ENCODE measurements around the gene ODAD3.
"Not testable (repeated sequence)": the region's sequence is repeated elsewhere in the genome, so short reads cannot be mapped to it uniquely, and the experiment has no call there.

The ODAD3 gene

DNA sequence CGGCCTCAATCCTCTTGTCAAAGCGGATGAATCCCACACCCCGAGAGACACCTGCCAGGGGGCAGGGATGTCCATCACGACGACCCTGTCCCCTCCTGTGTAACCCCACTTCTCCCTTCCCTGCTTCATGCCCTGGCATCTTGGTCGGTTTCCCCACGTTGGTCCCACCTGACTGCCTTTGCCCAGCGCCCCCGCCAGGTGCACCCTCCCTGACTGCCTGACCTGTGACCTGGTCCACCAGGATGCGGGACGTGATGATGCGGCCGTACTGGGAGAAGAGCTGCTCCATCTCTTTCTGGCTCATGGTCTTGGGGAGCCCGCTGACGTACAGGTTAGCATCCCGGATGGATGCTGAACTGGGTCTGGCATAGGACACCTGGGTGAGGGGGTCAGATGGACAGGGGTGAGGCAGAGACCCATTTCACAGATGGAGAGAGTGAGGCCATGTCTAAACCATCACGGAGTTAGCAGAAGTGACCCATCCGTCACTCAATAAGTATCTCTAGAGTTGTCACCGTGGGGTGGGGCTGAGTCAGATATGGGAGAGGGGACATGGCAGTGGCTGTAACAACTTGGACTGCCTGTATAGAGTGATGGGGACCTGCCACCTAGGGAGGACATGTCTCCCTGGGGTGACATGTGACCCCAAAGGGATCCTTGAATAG lies 23.4 kb upstream of the ODAD3 start:
- DNase-seq (ENCODE audit: extremely low spot score), result no peak
- TF ChIP-seq, protein P1, sequence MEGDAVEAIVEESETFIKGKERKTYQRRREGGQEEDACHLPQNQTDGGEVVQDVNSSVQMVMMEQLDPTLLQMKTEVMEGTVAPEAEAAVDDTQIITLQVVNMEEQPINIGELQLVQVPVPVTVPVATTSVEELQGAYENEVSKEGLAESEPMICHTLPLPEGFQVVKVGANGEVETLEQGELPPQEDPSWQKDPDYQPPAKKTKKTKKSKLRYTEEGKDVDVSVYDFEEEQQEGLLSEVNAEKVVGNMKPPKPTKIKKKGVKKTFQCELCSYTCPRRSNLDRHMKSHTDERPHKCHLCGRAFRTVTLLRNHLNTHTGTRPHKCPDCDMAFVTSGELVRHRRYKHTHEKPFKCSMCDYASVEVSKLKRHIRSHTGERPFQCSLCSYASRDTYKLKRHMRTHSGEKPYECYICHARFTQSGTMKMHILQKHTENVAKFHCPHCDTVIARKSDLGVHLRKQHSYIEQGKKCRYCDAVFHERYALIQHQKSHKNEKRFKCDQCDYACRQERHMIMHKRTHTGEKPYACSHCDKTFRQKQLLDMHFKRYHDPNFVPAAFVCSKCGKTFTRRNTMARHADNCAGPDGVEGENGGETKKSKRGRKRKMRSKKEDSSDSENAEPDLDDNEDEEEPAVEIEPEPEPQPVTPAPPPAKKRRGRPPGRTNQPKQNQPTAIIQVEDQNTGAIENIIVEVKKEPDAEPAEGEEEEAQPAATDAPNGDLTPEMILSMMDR (IDR thresholded peaks at IDR 0.05; ENCODE audit: control extremely low read depth, extremely low read depth, low read depth, missing control alignments), result no peak
- ChIA-PET POLR2A (interaction anchor here (0.6 to 1.1 kb wide), 2 partner anchors 24 to 83 kb away, joined by 3 to 4 read pairs; no protein-coding TSS in a partner anchor), CTCF (interaction anchor here (0.9 to 1.7 kb wide), 2 partner anchors 24 to 75 kb away, joined by 3 to 6 read pairs; no protein-coding TSS in a partner anchor)

DNA sequence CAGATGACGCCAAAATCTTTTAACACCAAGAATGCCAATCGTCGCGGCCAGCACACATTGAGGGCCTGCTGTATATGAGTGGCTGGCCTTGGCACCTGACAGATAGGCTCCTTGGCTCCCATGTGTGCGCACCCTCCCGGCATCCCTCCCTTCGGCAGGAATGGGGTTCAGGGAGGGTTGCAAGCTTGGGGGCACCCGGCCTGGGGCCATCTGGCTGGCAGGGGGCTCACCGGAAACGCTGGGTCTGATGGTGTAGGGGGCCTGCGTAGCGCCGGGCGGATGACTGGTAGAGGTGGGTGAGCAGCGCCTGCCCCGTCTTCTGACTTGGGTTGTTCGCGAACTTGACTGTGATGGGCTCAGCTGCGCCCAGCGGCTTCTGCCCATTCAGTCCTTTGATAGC lies 22.9 kb upstream of the ODAD3 start:
- TF ChIP-seq, protein P1 (IDR thresholded peaks at IDR 0.05; ENCODE audit: control extremely low read depth, extremely low read depth, low read depth, missing control alignments), result no peak
- POLR2A ChIA-PET, result no interaction called here
- CTCF ChIA-PET, result interaction anchor here (0.9 to 1.7 kb wide), 2 partner anchors 25 to 75 kb away, joined by 3 to 6 read pairs; no protein-coding TSS in a partner anchor
- DNase-seq (ENCODE audit: extremely low spot score), result no peak

DNA sequence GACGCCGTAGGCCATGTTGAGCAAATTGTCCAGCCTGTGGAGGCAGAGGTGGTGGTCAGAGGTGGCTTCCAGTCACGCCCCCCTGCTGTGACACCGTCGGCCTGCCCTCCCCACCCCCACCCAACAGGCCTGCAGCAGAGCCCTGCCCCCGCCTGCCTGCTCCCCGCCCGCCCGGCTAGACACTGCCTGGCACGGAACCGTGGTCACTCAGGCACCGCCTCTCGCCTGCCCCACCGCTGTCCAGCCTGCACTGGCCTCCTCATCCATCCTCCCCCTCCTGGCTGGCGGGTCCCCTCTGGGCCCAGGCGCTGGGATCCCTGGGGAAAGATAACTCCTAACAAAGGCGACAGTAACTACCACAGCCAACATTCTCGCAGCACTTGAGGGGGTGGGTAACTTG lies 22.2 kb upstream of the ODAD3 start:
- DNase-seq (ENCODE audit: extremely low spot score), result no peak
- TF ChIP-seq, protein P1 (IDR thresholded peaks at IDR 0.05; ENCODE audit: control extremely low read depth, extremely low read depth, low read depth, missing control alignments), result no peak
- CTCF ChIA-PET, result interaction anchor here (1.1 to 1.7 kb wide), 2 partner anchors 11 to 26 kb away, joined by 3 to 6 read pairs; no protein-coding TSS in a partner anchor
- POLR2A ChIA-PET, result no interaction called here

DNA sequence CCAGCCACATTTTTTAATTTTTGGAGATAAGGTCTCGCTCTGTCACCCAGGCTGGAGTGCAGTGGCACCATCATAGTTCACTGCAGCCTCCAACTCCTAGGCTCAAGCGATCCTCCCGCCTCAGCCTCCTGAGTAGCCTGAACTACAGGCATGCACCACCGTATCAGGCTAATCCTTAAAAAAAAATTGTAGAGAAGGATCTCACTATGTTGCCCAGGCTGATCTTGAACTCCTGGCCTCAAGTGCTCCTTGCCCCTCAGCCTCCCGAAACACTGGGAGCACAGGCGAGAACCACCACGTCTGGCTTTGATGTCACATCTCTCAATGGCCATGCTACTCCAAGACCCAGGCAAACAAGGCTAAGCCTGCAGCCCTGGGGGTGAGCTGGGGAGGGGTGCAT lies 21.7 kb upstream of the ODAD3 start:
- POLR2A ChIA-PET, result interaction anchor here (0.7 kb wide), 1 partner anchor 28 kb away, joined by 3 read pairs; no protein-coding TSS in a partner anchor

DNA sequence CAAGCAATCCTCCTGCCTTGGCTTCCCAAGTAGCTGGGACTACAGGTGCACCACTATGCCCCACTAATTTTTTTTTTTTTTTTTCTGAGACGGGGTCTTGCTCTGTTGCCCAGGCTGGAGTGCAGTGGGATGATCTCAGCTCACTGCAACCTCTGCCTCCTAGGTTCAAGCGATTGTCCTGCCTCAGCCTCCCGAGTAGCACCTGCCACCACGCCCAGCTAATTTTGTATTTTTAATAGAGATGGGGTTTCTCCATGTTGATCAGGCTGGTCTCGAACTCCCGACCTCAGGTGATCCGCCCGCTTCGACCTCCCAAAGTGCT lies 20.3 kb upstream of the ODAD3 start:
- POLR2A ChIA-PET; DNase-seq (ENCODE audit: extremely low spot score): not testable (repeated sequence)
- CTCF ChIA-PET, result interaction anchor here (1.0 to 1.8 kb wide), 3 partner anchors 20 to 130 kb away, joined by 3 to 6 read pairs (median 5); partner anchors contain the start of genes ODAD3 and PRKCSH

More for the DNA sequence above, 21.7 kb upstream of the ODAD3 start:
- CTCF ChIA-PET, result interaction anchor here (1.1 to 1.8 kb wide), 3 partner anchors 11 to 26 kb away, joined by 3 to 6 read pairs (median 5); partner anchors contain the start of genes ODAD3 and PRKCSH
- TF ChIP-seq, protein P1 (IDR thresholded peaks at IDR 0.05; ENCODE audit: control extremely low read depth, extremely low read depth, low read depth, missing control alignments), result no peak
- DNase-seq (ENCODE audit: extremely low spot score), result no peak

DNA sequence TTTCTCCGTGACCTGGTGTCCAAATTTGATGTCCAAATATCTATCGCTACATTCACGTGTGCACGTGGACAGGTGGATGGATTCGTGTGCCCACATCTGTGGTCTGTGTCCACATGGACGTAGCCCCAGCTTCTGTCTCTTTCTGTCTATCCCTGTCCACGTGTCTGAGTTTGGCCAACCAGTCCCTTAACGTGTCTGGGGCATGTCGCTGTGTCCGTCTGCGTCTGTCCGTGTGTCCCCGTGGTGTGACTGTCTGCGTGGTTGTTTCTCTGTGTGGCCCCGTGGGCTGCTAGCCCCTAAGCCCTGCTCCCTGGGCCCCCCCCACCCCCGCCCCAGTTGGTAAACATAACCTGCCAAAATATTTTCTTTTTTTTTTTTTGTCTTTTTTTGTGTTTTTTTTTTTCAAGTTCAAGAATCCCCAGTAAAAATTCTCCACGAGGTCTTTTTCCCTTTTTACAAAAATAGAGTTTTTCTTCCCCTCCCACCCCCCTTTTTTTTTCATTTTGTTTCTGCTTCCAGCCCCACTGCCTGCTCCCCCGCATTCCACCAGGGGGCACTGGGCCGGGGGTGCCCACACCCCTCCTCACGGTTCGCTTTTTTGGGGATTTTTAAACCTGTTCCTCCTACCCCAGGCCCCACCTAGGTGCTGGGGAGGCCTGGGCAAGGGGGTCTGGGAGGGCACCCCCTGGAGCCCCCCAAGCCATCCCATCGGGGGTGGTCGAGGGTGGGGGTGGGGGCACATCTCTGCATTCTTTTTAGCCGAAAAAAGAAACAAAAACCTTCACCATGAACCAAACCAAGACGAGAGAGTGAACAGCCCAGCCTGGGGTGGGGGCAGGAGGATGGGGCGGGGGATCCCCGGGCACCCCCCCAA lies 18.8 kb upstream of the ODAD3 start:
- POLR2A ChIA-PET, result no interaction called here
- CTCF ChIA-PET, result interaction anchor here (2.2 kb wide), 1 partner anchor 29 kb away, joined by 13 read pairs; no protein-coding TSS in a partner anchor
- peak; percentile 60 for DNase-seq (ENCODE audit: extremely low spot score)
- TF ChIP-seq, protein P1 (IDR thresholded peaks at IDR 0.05; ENCODE audit: control extremely low read depth, extremely low read depth, low read depth, missing control alignments), result peak; percentile 50
